ENCODE results near the gene RARG.

Gene RARG

DNA sequence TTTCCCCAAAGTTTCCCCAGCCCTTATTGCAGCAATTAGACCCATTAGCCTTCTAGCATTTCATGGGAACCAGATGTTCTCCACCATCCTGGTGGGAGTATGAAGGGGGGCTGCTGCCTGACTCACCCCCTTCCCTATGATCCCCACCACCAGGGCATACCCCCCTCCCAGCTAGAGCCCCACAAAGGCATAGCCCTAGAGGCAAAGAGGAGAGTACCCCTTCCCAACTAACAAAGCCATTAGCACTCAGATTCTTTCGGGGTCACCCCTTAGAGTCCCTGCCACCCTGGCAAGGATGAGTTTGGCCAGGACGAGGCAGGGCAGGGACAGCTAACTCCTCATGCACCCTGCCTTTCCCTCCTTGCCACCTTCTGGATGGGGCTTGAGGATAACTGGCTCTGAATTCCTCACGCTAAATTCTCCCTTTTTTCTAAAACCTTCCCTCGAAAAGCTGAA is 9.2 kb downstream of the RARG start:
- no peak for DNase-seq

DNA sequence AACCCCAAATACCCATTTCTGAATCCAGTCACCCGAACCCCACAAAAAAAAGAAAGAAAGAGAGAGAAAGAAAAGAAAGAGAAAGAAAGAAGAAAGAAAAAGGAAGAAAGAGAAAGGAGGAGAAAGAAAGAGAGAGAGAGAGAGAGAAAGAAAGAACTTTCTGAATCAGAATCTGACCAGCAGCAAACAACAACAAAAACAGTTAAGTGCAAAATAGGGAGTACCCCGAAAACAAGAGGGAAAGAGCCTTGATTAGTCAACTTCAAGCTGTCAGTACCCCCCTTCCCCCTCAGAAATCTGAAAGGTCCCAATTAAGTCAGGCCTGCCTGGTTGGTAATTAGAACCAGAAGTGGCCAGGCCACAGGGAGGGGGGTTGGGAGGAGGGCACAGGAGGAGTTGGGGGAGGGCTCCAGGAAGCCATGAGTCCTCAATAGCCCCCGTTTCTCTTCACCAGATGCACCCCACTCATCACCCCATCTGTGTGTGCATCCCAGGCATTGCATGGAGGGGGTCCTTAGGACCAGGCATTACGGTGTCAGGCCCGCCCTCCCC is 9.8 kb downstream of the RARG start:
- no peak for DNase-seq

DNA sequence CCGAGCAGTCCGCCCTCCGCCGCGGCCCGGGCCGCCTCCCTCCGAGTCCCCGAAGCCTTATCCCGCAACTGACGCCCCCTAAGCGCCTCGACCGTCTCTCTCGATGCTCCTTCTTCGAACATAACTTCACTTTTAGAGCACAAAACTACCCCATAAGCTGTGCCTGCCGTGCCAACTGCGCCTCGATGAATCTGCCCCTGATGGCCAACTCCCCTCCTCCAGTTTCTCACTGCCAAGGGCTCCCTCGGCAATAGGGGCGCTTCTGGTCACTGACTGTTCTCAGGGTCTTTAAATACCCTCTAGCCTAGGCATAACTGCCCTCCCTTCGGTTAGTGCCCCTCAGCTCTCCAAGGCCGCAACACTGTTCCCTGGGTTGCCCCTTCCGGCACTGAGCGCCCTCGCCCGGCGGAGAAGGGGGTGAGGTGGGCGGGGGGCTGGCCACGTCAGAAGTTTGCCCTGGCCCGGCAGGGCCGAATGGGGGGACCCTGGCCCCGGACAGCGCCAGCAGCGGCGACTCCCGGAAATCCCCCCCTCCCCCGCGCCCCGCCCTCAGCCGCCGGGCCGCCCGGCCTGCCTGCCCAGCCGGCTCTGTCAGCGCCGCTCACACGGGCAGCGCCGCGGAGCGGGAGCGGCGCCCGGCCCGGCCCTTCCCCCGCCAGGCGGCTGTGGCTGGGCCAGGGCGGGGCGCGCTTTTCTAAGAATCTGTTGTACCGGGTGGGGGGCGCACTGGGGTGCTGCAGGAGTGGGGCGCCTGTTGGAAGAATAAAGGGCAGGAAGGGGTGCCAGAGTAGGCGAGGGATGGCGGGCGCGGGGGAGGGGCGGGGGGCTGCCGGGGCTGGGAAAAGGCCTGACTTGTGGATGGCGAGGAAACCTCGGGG is 10.6 kb downstream of the RARG start:
- no peak for DNase-seq

DNA sequence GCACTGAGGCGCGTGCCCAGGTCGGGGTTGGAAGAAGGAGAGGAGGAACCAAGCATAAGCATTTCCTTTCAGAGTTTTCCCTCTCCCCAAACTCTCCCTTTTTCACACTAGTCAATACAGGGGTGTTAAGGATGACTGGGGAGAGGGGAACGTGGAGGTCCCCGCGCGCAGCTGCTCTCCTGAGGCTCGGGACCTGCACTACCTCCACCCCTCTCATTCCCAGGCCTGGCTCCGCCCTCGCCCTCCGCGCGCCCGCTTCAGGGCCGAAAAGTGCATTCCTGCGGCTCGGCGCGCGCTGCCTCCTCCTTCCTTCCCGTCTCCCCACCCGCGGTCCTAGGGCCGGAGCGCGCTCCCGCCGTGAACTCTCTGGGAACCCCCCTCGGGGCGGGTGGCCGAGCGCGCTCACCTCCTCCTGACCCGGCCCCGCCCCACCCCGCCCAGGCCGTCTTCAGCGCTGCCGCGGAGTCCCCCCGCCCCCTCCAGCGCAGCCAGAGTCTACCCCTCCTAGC is 11.3 kb downstream of the RARG start:
- DNase-seq = peak; percentile 46

DNA sequence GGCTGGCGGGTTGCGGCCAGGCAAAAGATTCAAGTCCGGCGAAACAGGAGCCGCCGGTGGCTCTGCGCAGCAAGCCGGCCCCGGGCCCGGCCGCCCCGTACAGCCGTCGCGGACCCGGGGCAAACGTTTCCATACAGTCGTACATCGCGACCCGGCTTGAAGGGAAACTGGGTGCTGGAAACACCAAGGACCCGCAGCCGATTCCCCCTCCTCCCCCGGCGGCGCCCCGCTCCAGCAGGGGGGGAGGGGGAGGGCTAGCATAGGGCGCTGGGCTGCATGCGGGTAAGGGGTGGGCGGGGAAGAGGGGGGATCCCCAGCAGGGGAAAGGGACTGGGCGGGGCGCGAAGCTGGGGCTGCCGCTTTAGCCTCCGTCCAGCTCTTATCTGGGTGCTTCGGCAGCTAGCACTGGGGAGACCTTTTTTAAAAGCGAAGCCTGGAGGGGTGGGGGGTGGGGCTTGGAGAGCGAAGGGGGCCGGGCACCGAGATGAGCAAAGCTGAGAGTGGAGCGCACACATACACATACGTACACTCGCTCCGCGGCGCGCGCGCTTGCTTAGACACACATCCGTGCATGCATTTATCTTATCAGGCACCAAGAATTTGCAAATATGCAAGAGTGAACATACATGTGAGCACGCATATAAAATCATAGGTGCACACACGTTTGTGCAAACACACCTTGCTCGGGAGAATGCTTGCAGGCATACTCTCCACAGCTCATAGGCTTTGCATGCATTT is 11.9 kb downstream of the RARG start:
- peak; percentile 27 for DNase-seq

DNA sequence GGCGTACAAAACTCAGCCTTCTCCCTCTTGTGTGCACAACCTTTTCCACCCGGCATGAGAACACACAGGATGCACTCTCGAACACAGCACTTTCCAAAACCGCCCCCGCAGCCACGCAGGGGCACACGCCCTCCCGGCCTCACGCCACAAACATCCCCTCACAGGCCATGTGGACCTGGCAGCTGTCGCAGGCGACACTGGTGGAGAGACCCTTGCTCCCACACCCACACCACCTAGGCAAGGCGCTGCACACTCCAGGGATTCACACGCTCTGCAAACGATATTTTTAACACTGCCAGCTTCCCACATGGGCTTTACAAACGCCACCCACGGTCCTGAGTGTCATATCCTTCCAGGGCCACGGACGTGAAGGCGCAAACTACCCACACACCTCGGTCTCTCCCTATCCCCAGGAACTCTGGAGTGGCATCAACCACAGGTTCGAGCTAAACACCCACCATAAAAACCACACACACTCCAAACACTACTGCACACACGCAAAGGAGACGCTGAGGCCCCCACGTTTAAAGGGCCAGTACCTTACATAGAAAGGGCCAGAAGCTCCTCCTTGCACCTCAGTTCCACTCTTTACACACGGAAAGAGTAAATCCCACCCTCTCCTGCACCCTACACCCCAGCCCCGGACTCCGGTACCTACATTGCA is 12.6 kb downstream of the RARG start:
- DNase-seq = no peak

DNA sequence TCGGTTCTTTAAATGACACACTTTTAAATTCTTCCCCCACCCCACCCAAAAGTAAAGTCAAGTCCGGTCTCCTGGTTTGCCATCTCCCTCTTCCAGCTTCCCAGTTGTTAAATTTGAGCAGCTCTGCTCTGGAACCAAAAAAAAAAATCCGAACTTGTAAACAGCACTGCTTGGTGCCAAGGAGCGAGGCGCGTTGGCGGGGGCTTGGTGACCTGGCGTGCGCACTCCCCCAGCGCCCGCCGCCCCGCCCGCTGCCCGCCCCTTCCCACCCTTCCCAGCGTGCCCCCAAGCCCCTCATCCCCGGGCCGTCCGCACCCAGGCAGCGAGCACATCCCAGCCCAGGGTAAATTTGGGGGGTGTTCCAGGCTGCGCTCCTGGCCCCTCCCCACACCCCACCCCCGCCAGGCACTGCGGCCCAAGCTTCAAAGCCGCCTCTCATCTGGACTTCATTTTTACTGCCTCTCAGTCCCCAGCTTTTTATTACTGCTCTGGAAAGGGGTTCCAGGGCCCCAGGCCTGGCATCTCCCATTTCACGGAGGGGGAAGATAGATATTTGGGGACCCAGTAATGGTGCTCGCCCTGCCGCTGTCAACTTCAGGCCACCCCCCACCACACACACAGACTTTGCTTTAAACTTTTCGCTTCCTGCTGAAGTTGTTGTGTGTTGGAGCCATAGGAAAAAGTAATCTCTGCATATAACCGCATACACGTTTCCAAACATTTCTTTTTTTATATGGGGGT is 13.3 kb downstream of the RARG start:
- no peak for DNase-seq

DNA sequence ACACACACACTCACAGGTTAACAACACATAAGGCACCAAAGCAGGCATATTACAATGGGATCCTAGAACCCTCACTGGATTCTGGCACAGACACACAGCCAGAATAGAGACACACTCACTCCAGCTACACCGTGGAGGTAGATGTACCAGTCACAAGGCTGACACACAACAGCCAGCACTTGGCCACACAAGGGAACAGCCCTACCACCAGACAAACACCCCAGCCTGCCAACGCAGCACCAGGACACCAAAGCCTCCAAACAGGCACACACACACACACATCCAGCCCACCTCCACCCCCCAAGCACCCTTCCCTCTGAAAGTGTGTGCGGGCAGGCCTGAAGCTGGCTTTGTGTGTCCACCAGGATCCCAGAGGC is 14.1 kb downstream of the RARG start:
- DNase-seq = no peak

DNA sequence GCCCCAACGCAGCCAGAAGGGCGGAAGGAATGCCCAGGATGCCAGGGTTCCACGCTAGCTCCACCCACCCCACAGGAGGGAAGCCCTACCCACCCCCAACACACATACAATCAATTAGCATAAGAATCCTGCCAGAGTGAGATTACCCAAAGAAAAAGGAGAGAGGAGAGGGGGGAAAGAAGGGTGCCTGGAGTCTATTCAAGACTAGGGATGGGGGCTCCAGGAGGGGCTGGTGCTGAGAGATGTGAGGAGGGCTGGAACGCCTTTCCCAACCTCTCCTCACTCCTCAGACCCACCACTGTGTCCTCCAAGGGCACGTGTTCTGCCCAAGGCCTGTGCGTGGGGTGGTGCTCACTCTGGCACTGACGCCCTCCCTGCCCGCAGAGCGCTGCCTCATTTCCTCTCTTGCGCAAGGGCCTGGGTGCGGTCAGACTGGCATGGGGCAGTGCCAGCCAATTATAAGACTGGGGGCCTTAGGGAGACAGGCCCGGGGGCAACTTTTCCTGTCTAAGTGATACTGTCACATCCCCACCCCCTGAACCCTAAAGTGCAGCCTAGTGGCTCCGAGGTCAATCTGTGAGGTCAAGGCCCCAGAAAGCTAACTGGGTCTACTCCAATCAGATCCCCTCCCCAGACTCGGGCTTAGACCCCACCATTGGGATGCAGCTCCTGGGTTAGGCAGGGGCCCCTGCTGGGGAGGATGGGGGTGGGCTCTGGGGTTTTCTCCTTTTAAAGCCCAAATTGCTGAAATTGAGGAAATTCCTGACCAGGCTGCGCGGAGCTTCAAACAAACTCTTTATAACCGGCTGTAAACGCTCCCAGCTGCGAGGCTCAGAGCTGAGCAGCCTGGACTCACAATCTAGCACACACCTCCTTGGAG is 14.7 kb downstream of the RARG start:
- DNase-seq = no peak

DNA sequence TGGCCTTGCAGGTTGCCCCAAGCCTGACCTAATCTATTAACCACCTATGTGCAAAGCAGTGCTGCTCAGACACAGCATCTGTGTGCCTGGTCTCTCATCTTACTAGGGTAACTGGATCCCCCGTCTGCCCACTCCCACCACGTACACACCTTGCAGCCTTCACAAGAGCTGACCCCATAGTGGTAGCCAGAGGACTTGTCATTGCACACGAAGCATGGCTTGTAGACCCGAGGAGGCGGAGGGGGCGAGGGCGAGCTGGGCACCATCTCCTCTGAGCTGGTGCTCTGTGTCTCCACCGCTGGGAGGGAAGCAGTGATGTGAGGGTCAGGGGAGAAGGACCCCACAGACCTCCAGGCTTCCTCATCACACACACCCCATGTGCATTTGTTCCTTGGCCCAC is 16.5 kb downstream of the RARG start:
- DNase-seq = no peak

DNA sequence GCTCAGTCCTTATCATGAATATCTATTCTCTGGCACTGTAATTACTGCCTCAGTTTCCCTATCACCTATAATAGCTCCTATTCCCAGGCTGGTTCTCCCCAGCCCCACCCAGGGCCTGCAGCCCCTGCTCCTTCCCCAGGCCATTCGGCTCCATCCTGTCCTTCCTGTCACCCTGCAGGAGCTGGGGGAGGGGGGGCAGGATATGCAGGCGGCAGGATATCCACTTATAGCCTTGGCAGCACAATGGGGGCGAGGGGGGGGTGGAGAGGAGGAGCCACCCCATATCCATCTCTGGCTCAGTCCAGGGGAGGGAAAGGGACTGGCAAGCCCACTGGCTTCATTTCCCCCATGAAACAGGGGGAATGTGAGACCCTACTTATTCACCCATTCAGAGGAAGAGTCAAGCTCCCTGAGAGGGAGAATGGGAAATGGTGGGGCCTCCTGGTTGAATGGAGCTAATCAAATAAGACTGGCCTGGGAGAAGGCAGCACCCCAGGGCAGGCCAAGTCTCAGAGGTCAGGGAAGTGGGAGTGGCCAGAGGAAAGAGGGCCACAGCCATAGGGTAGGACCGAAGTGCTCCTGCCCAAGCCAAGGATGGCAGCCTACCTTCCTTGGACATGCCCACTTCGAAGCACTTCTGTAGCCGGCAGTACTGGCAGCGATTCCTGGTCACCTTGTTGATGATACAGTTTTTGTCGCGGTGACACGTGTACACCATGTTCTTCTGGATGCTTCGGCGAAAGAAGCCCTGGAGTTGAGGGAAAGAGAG is 17.1 kb downstream of the RARG start:
- no peak for DNase-seq

DNA sequence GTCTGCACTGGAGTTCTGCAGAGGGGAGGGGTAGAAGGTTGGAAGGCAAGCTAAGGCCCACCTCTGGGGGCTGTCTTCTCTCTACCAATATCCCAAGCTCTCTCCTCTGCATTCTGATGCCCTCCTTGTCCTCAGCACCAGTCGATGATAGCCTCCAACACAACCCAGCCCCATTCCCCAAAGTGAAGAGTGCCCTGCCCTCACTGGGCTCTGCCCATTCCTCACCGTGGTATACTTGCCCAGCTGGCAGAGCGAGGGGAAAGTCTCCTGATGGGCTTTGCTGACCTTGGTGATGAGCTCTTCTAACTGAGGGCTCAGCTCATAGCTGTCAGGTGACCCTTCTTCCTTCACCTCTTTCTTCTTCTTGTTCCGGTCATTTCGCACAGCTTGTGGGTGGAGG is 17.8 kb downstream of the RARG start:
- DNase-seq = no peak

DNA sequence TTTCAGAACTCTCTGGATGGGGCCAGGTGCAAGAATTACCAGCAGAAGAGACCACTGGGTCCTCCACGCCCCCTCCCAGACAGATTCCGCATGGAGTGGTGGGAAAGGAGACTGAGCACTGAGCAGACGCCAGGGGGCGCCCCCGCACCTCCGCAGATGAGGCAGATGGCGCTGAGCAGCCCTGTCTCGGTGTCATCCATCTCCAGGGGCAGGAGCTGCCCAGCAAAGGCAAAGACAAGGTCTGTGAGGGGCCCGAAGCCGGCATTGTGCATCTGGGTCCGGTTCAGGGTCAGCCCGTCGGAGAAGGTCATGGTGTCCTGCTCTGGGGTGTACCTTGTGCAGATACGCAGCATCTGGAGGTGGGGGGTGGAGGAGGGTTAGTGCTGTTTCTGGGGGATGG is 18.7 kb downstream of the RARG start:
- DNase-seq = peak; percentile 80

DNA sequence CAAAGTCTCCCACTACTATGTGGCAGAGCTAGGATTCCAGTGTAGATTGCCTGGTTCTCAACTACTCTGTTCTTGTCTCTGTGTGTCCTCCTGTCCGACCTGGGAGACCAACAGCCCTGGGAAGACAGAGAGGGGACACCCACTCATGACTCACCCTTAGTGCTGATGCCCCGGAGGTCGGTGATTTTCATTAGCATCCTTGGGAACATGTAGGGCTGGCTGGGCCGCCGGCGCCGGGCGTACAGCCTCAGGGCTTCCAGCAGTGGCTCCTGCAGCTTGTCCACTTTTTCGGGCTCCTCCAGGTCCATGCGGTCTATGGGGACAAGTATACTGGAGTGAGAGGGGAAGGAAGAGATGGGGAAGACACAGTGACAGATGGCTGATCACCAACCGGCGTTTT is 19.1 kb downstream of the RARG start:
- DNase-seq = no peak

DNA sequence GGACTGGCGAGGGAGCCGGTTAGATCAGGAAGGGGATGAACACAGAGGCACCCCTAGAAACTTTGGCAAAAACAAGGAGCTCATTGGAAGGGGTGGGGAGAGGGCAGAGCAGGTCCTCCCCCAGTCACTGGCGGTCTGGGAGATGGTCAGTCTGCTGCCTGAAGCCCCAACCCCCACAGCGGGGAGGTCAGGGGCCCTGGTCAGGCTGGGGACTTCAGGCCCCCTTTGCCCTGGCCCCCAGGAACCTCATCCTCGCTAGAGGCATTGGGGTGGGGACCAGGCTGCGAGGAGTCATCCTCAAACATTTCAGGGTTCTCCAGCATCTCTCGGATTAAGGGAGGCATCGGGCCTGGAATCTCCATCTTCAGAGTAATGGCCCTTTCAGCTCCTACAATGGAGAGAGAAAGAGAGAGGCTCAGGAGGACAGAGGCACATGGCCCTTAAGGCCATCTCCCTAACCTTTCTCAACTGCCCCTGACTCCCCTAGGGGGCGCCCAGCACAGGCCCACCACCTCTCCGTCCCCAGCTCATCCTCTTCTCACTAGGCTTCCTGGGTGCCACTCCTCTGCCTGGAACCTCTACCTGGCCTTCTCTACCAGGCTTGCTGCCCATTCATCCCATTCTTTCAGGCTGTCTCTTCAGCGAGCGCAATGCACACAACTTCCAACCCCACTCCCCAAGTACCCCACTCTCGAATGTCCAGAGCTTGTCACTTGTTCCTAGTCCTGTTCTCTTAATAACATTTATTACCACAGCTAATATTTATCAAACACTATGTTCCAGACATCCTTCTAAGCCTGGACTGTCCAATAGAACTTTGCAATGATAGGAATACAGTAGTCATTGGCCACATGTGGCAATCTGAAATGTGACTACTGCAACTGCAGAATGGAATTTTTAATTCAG is 20.3 kb downstream of the RARG start:
- DNase-seq = no peak

DNA sequence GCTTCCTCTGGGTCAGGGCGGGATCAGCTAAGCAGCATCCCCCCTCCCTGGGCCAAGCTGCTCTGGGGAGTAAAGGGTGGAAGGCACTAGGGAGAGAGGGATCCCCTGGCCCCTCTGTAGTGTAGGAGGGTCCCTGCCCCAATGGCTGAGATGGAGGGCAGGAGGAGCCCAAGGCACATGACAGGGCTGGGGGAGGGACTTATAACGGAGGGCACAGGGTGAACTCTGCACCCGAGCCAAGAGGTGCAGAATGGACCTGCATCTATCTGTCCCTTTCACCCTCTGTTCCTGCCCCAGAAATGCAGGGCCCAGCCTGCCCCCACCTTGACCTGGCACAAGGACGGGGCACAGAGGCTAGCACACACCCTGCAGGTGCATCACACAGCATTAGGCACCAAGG is 21.2 kb downstream of the RARG start:
- no peak for DNase-seq

DNA sequence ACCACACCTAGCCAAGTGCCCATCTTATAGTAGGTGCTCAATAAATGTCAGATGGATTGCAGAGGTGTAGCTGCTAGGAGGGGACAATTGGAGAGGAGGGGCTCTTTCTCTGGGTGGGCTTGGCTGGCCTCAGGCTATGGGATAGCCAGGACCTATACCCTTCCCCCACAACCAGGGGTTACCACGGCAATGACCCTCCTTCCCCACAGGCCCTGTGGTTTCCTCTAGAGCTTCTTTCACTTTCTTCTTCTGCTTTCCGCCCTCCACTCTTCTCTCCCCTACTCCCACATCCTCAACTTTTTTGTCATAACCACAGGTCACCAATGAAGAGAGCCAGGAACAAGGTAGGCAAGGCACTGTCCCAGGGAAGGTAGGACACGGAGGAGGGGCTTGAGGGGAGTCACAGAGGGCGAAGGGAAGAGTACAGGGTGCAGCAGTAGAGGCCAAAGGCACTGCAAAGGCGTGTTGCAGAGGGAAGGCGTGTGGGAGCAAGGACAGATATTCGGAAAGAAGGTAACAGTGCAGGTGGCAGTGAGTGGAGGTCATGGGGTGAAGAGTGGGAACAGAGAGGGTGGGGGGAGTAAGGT is 23.0 kb downstream of the RARG start:
- DNase-seq = no peak

DNA sequence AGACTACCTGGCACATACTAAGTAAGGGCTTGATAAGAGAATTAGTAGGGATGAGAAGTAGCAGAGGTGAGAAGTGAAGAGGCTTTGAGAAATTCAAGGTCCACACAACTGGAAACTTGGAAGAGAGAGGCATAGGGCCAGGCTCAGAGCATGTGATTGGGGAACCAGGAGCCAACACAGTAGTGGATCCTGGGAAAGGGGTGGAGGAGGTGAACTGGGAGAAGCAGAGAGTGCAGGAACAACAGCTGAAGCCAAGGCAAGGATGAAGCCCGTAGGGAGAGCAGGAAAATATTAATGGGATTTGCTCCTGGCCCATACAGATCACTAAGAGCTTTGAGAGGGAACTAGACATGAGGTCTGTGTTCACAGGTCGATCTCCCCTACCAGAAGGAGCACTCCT is 23.6 kb downstream of the RARG start:
- no peak for DNase-seq

DNA sequence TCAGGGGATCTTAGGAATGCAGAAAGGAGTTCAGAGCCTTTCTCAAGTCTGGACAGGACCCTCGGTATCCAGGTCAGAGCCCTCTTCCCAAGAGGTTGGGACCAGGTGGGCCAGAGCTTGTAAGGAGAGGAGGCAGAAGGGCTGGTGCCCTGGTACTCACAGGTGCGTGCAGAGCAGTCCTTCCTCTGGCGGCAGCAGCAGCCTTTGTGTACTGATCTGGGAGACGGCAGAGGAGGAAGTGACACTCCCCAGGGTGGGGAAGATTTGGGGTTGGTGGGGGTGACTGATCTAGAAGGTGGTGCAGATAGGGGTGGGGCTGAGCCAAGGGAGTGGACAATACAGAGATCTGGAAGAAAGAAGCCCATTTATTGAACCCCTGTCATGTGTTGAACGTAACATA is 25.0 kb downstream of the RARG start, which contains the start of gene ITGB7:
Gene ITGB7 (minus strand): TSS at position 210 of the 400 bp plus-strand sequence. CDS start 6,808 bp downstream, outside the sequence.
- no peak for DNase-seq
